ENCODE results near the gene DVL1. TPM values are rescaled to one million over a fixed set of nuclear protein-coding genes. Genes with fewer than 3 reads are reported as not detected.

Gene DVL1
- polyA plus RNA-seq, 1 donor from 2014 or later = 100 TPM

DNA sequence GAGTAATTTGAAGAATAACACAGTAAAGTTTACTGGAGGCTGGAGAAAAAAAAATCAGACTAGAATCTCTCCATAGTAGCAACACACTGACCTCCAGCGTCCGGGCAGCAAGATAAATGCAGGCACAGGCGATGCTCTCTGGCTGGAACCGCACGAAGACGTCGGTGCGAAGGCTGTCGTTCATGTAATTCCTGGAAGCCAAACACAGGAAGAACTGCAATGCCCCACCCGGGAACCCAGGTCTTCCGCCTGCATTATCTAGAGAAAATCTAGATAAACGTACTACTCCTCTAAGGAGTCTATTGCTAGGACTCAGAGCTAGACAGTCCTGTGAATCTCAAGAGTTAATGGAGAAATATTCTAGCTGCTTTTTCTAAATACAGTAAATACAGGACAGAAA lies 41.5 kb upstream of the DVL1 start:
- H3K9me3 ChIP-seq (ENCODE audit: low read length) = no peaks in the 10 kb centered on the region
- H3K36me3 ChIP-seq (ENCODE audit: insufficient read depth, low read length) = no peaks in the 10 kb centered on the region
- no peaks in the 10 kb centered on the region for H4K20me1 ChIP-seq (ENCODE audit: insufficient read depth)
- H3K79me2 ChIP-seq (replicated peaks; ENCODE audit: insufficient read depth, low read length) = peaks cover 3% of the 10 kb centered on the region
- no peak for TF ChIP-seq EZH2 (IDR thresholded peaks at IDR 0.05; ENCODE audit: borderline replicate concordance, insufficient read depth, low read length, poor library complexity, severe bottlenecking)
- H3K27me3 ChIP-seq (ENCODE audit: insufficient read depth, low read depth, low read length) = no peaks in the 10 kb centered on the region
- H3K4me3 ChIP-seq (ENCODE audit: low read length) = no peak overlapping the region
- H3K27ac ChIP-seq (ENCODE audit: low read length) = no peak overlapping the region
- H2AFZ ChIP-seq (ENCODE audit: low read depth, low read length) = no peak overlapping the region
- no peak overlapping the region for H3K4me2 ChIP-seq (ENCODE audit: low read length)
- H3F3A ChIP-seq (ENCODE audit: insufficient read depth, low read length, poor library complexity, severe bottlenecking) = no peaks in the 10 kb centered on the region
- no peak overlapping the region for H3K9ac ChIP-seq (ENCODE audit: low read length)
- H3K9me2 ChIP-seq (ENCODE audit: insufficient read depth, low read length) = no peaks in the 10 kb centered on the region

GRCh38 chr1:1388078-1388472 lies 38.9 kb upstream of the DVL1 start:
- H3K27me3 ChIP-seq (ENCODE audit: insufficient read depth, low read depth, low read length) = no peaks in the 10 kb centered on the region
- no peaks in the 10 kb centered on the region for H3F3A ChIP-seq (ENCODE audit: insufficient read depth, low read length, poor library complexity, severe bottlenecking)
- no peak overlapping the region for H3K4me2 ChIP-seq (ENCODE audit: low read length)
- no peaks in the 10 kb centered on the region for H3K9me3 ChIP-seq (ENCODE audit: low read length)
- no peak overlapping the region for H2AFZ ChIP-seq (ENCODE audit: low read depth, low read length)
- H3K36me3 ChIP-seq (ENCODE audit: insufficient read depth, low read length) = no peaks in the 10 kb centered on the region
- H3K79me2 ChIP-seq (replicated peaks; ENCODE audit: insufficient read depth, low read length) = peaks cover 3% of the 10 kb centered on the region
- H3K27ac ChIP-seq (ENCODE audit: low read length) = no peak overlapping the region
- no peaks in the 10 kb centered on the region for H4K20me1 ChIP-seq (ENCODE audit: insufficient read depth)
- no peak overlapping the region for H3K4me3 ChIP-seq (ENCODE audit: low read length)
- TF ChIP-seq POLR2AphosphoS5 (IDR thresholded peaks at IDR 0.05) (no peak), EZH2 (IDR thresholded peaks at IDR 0.05; ENCODE audit: borderline replicate concordance, insufficient read depth, low read length, poor library complexity, severe bottlenecking) (no peak), REST (IDR thresholded peaks at IDR 0.05; ENCODE audit: borderline replicate concordance) (no peak), CTCF (IDR thresholded peaks at IDR 0.05; ENCODE audit: poor library complexity, severe bottlenecking) (no peak), RAD21 (conservative IDR thresholded peaks at IDR 0.05) (no peak), MXI1 (conservative IDR thresholded peaks at IDR 0.05; ENCODE audit: poor library complexity, severe bottlenecking) (no peak), EP300 (conservative IDR thresholded peaks at IDR 0.05; ENCODE audit: poor library complexity, severe bottlenecking) (no peak), SMC3 (conservative IDR thresholded peaks at IDR 0.05; ENCODE audit: poor library complexity) (no peak), TAF1 (IDR thresholded peaks at IDR 0.05; ENCODE audit: low read depth) (no peak)
- no peaks in the 10 kb centered on the region for H3K9me2 ChIP-seq (ENCODE audit: insufficient read depth, low read length)
- no peak overlapping the region for H3K9ac ChIP-seq (ENCODE audit: low read length)
